A673 (cell line): ENCODE measurements around the gene CAVIN1.

Source experiments
- CTCF ChIP-seq: fragments of 300-800, 200-600 bp; sonication (generic); conservative IDR thresholded peaks from 2 replicates; pipeline ENCODE4 v1.5.1; 2017; ENCODE audit warnings: low read depth, mild to moderate bottlenecking, antibody characterized with exemption, low read length, moderate library complexity, mixed read lengths
- EZH2 ChIP-seq: fragments of 200-600 bp; sonication (generic); IDR thresholded peaks from 2 replicates; pipeline ENCODE4 v1.6.1; 2017; ENCODE audit warnings: borderline replicate concordance, low read depth, mild to moderate bottlenecking, mixed read lengths, antibody characterized with exemption, low read length; ENCODE audit not compliant: poor library complexity, severe bottlenecking

DNA sequence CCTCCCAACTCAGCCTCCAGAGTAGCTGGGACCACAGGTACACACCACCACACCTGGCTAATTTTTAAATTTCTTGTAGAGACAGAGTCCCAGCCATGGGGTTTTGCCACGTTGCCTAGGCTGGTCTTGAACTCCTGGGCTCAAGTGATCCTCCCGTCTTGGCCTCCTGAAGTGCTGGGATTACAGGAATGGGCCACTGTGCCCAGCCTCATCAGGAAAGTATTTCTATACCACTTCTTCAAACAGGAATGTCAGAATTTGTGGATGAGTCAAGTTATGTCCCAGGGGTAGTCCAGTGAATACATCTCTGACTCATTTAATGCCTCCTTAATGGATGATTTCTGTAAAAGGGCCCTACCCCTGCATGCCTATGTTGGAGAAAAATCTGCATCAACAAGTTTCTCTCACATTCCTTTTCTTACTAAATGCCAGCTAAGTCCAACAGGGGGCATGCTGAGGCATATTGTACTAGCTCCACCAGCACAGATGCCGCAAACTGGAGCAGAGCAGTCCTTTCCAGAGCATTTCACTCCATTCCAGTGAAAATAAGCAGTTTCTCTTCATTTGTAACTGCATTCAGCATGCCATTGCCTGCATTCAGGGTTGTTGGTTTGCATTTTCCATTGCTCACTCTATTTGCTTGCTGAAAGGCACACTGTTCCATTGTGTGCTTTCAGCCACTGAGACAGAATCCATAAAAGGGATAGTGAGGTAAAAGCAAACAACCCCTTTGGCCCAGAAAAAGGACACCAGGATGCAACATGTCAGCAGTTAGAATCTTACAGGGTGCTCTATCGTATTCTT, 5.3 kb upstream of the CAVIN1 start:
- TF ChIP-seq CTCF (peak; percentile 60), EZH2 (no peak)
